Thyroid gland (tissue), 4 donors: ENCODE measurements around the gene FOXP1. TPM values are rescaled to one million over a fixed set of nuclear protein-coding genes. Genes with fewer than 3 reads are reported as not detected.

Experiments
- DNase-seq, 2 donors: peaks; one replicate each; pipeline ENCODE4 v3.0.0-alpha.2; 2019
- H3K27ac ChIP-seq, 3 donors: fragments of 200-600 bp; sonication (generic); 1 replicate in 2 of 3; 2 replicates in 1 of 3; pipeline ENCODE4 v1.5.1; 2016 to 2019; ENCODE audit warnings: mild to moderate bottlenecking in 1 of 3, moderate library complexity in 1 of 3
- H3K27me3 ChIP-seq: fragments of 200-600 bp; sonication (generic); one replicate; pipeline ENCODE4 v1.5.1; 2019
- H3K36me3 ChIP-seq, 2 donors: fragments of 200-600 bp; sonication (generic); one replicate each; pipeline ENCODE4 v1.5.1; 2016 to 2019
- H3K4me1 ChIP-seq, 2 donors: fragments of 200-600 bp; sonication (generic); one replicate each; pipeline ENCODE4 v1.5.1; 2017 to 2019
- H3K4me3 ChIP-seq, 3 donors: fragments of 200-600 bp; sonication (generic); replicated peaks in 1 of 3; 1 replicate in 2 of 3; 2 replicates in 1 of 3; pipeline ENCODE4 v1.5.1; 2016; ENCODE audit warnings: mild to moderate bottlenecking in 1 of 3
- H3K9me3 ChIP-seq: fragments of 200-600 bp; sonication (generic); one replicate; pipeline ENCODE4 v1.5.1; 2017
- POLR2A ChIP-seq, 2 donors: fragments of 450-650 bp; IDR thresholded peaks; one replicate each; pipeline ENCODE4 v1.6.1; 2017; ENCODE audit warnings: antibody characterized with exemption in 2 of 2, mild to moderate bottlenecking in 2 of 2, moderate library complexity in 1 of 2
- WGBS, 2 donors: methylation state at CpG; one replicate each; pipeline ENCODE4 v1.1.5; 2017; 5-methylcytosine and 5-hydroxymethylcytosine counted together
- intact Hi-C: fragments of 100-400 bp; cut with DNase I; formaldehyde crosslinking; loops from one replicate; pipeline ENCODE4 v1.15.1; 2023
- total RNA-seq, 4 donors: library from RNA; depleted of rRNA; stranded (reverse); fragments of >200 nt; gene quantifications; one replicate each; pipeline ENCODE4 v1.2.3, GENCODE V29; 2016
- TF ChIP-seq, protein P1 (sequence below), 6 experiments: fragments of 200-600 bp in 3 of 6; fragments of 450-650 bp in 3 of 6; sonication (generic) in 3 of 6; IDR thresholded peaks; one replicate each; pipeline ENCODE4 v1.5.1; 2016 to 2019; ENCODE audit warnings: antibody characterized with exemption in 6 of 6, mild to moderate bottlenecking in 2 of 6, inconsistent platforms in 1 of 6, moderate library complexity in 1 of 6

Gene FOXP1
- total RNA-seq, 4 donors from 2014 or later: 111 to 187 (median 141) TPM

DNA sequence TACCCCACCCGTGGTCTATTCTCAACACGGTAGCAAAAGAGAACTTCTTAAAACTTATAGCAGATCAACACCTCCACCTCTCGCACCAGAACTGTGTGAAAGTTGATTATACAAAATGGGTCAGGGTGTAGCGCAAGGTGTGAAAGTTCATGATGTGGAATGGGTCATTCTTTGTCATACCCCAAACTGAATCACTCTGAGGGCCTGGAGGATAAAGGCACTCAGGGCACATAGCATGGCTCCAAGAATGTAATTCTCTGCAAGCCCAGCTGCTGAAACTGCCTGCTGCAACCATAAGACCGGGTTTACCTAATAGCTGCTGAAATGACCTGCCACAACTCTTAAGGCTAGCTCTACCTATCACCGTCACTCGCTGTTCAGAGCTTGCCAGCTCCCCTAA, 70.0 kb downstream of the FOXP1 start:
- Histone ChIP-seq H3K4me1 (peaks cover 7 to 18% of the 10 kb centered on the region in 2 donors), H3K9me3 (no peaks in the 10 kb centered on the region), H3K27ac (no peak overlapping the region), H3K36me3 (no peaks in the 10 kb centered on the region), H3K27me3 (no peaks in the 10 kb centered on the region), H3K4me3 (no peak overlapping the region)
- 96 to 97% methylated on average over 7 of the region's 7 CpGs for WGBS, 2 donors
- TF ChIP-seq, protein P1, sequence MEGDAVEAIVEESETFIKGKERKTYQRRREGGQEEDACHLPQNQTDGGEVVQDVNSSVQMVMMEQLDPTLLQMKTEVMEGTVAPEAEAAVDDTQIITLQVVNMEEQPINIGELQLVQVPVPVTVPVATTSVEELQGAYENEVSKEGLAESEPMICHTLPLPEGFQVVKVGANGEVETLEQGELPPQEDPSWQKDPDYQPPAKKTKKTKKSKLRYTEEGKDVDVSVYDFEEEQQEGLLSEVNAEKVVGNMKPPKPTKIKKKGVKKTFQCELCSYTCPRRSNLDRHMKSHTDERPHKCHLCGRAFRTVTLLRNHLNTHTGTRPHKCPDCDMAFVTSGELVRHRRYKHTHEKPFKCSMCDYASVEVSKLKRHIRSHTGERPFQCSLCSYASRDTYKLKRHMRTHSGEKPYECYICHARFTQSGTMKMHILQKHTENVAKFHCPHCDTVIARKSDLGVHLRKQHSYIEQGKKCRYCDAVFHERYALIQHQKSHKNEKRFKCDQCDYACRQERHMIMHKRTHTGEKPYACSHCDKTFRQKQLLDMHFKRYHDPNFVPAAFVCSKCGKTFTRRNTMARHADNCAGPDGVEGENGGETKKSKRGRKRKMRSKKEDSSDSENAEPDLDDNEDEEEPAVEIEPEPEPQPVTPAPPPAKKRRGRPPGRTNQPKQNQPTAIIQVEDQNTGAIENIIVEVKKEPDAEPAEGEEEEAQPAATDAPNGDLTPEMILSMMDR (IDR thresholded peaks at IDR 0.05): no peak
- no peak for TF ChIP-seq POLR2A (IDR thresholded peaks at IDR 0.05)
- DNase-seq: no peak
- intact Hi-C loops: no loop called here

DNA sequence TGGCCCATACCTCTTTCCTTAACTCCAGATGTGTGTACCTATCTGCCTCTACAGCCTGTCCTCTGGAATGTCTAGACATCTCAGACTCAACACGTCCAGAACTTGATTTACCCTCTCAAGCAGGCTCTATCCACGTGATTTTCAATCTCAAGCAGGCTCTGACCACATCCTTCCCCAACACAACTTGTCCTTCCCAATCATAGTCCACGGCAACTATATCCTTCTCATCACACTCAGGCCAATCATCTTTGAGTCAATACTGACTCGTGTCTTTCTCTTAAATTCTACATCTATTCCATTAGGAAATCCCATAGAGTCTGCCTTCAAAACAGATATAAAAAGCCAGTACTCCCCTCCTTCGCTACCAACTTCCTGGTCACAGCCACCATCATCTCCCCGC, 70.4 kb downstream of the FOXP1 start:
- no peaks in the 10 kb centered on the region for H3K36me3 ChIP-seq
- TF ChIP-seq, protein P1 (IDR thresholded peaks at IDR 0.05): no peak
- no peak for TF ChIP-seq POLR2A (IDR thresholded peaks at IDR 0.05)
- intact Hi-C loops: no loop called here
- DNase-seq: no peak
- H3K4me3 ChIP-seq: no peak overlapping the region
- no peaks in the 10 kb centered on the region for H3K9me3 ChIP-seq
- H3K27me3 ChIP-seq: no peaks in the 10 kb centered on the region
- whole genome bisulfite sequencing, 2 donors: 92 to 95% methylated on average over 6 of the region's 6 CpGs
- no peak overlapping the region for H3K27ac ChIP-seq
- H3K4me1 ChIP-seq: peaks cover 7 to 18% of the 10 kb centered on the region in 2 donors

DNA sequence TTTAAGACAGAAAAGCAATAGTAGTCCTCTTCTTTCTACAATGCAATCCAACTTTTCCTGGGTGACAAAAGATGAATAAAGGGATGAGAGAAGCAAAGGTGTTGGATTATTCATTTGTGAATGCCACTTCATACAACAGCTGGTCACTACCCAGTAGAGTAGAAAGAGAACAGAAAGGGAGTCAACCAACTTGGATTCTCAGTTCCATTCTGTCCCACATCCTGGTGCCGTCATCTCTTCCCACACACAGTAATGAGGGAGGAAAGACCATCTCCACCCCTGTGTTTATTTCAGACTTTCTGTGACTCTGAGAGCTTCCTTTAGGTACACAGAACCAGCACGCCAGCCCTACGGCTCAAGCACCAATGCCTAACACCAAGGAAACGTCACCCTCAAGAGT, 71.0 kb downstream of the FOXP1 start:
- H3K9me3 ChIP-seq: no peaks in the 10 kb centered on the region
- H3K4me3 ChIP-seq: no peak overlapping the region
- H3K4me1 ChIP-seq: peaks cover 7 to 18% of the 10 kb centered on the region in 2 donors
- no peak for DNase-seq
- TF ChIP-seq, protein P1 (IDR thresholded peaks at IDR 0.05): no peak
- no peak for TF ChIP-seq POLR2A (IDR thresholded peaks at IDR 0.05)
- H3K27ac ChIP-seq: no peak overlapping the region
- WGBS, 2 donors: 90 to 96% methylated on average over 4 of the region's 4 CpGs
- no peaks in the 10 kb centered on the region for H3K36me3 ChIP-seq
- H3K27me3 ChIP-seq: no peaks in the 10 kb centered on the region
- intact Hi-C loops: no loop called here

DNA sequence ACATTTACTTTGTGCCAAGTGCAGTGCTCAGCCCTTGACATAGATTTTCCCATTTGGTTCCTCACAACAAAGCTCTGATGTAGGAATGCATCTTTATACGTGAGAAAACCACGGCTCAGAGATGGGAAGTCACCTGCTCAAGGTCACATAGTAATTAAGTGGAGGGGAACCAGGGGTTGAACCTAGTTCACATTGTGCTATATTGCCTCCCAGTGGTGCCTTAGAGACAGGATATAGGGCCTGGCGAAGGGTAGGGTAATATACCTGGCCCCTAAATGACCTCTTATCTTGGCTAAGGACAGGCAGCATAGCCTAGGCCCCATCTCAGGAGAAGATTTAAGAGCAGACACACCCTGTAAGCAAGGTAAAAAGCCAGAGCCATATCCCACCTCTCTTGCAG, 71.5 kb downstream of the FOXP1 start:
- Histone ChIP-seq H3K27me3 (no peaks in the 10 kb centered on the region), H3K36me3 (no peaks in the 10 kb centered on the region), H3K27ac (no peak overlapping the region), H3K9me3 (no peaks in the 10 kb centered on the region), H3K4me3 (no peak overlapping the region), H3K4me1 (peaks cover 7 to 21% of the 10 kb centered on the region in 2 donors)
- DNase-seq: no peak
- 82 to 85% methylated on average over 3 of the region's 3 CpGs for WGBS, 2 donors
- intact Hi-C loops: no loop called here
- no peak for TF ChIP-seq POLR2A (IDR thresholded peaks at IDR 0.05)
- TF ChIP-seq, protein P1 (IDR thresholded peaks at IDR 0.05): peak in 1 of 6 experiments; percentile 4

DNA sequence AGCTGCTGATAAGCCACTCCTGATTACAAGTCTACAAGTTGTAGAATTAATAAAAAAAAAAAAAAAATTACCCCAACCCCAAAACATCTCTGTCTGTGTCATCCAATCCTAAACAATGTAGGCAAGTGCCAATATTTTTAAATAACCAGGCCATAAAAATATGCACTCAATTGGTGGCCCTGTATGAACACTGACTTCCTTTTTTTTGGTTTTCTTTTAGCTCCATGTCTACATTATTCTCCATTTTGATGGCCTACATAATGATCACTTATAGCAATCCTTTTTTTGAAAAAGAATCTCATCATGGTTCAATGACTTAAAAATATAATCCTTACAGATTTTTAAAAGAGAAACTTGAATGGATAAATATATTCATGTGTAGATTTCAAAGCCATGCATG, 72.1 kb downstream of the FOXP1 start:
- no peak for TF ChIP-seq POLR2A (IDR thresholded peaks at IDR 0.05)
- TF ChIP-seq, protein P1 (IDR thresholded peaks at IDR 0.05): no peak
- Histone ChIP-seq H3K9me3 (no peaks in the 10 kb centered on the region), H3K4me1 (peaks cover 7 to 25% of the 10 kb centered on the region in 2 donors), H3K27me3 (no peaks in the 10 kb centered on the region), H3K27ac (no peak overlapping the region), H3K36me3 (no peaks in the 10 kb centered on the region), H3K4me3 (no peak overlapping the region)
- intact Hi-C loops: no loop called here
- no peak for DNase-seq
